B cell (primary cell): ENCODE measurements around the gene CAMK1D. TPM values are rescaled to one million over a fixed set of nuclear protein-coding genes. Genes with fewer than 3 reads are reported as not detected.

ENCODE experiments used
- ATAC-seq: fragments of 200-7000 bp; cut with Tn5 transposase; one replicate; pipeline ENCODE4 v1.10.0; 2021; ENCODE audit warnings: low read depth, mild to moderate bottlenecking, moderate number of reproducible peaks, moderate library complexity
- CTCF ChIA-PET: fragments of 350-600 bp; sonication (Branson Sonifier 250); formaldehyde crosslinking; loops from one replicate; lab custom pipeline; 2021; ENCODE audit warnings: antibody characterized with exemption, inconsistent platforms; lab: Charles Lee
- POLR2A ChIA-PET: fragments of 350-600 bp; sonication (Branson Sonifier 250); formaldehyde crosslinking; loops from one replicate; lab custom pipeline; 2021; ENCODE audit warnings: antibody characterized with exemption; lab: Charles Lee
- DNase-seq: peaks from one replicate; pipeline ENCODE4 v3.0.0; 2013
- H2AFZ ChIP-seq: 2 replicates; pipeline ENCODE4 v1.6.1; 2012; ENCODE audit warnings: mild to moderate bottlenecking, low read depth, low read length; ENCODE audit not compliant: insufficient read depth, poor library complexity, severe bottlenecking
- H3K27ac ChIP-seq, 2 donors: 1 replicate in 1 of 2; 2 replicates in 1 of 2; pipeline ENCODE4 v1.5.1; 2012 to 2013; ENCODE audit warnings: low read length in 2 of 2, mild to moderate bottlenecking in 2 of 2, moderate library complexity in 1 of 2
- H3K27me3 ChIP-seq, 4 experiments: fragments of 200-600 bp in 1 of 4; sonication (generic) in 1 of 4; replicated peaks in 1 of 4; 1 replicate in 2 of 4; 2 replicates in 2 of 4; pipeline versions ENCODE4 v1.6.1 to v1.7.0; 2013 to 2016; ENCODE audit warnings: low read length in 3 of 4, mild to moderate bottlenecking in 2 of 4, mixed read lengths in 1 of 4, moderate library complexity in 1 of 4; ENCODE audit not compliant: insufficient read depth in 4 of 4, control insufficient read depth in 3 of 4; ENCODE audit errors: control extremely low read depth in 1 of 4
- H3K36me3 ChIP-seq, 2 experiments: replicated peaks in 1 of 2; 1 replicate in 1 of 2; 2 replicates in 1 of 2; pipeline versions ENCODE4 v1.6.1 to v1.7.1; 2013; ENCODE audit warnings: low read length in 1 of 2; ENCODE audit not compliant: insufficient read depth in 2 of 2, control insufficient read depth in 1 of 2; ENCODE audit errors: control extremely low read depth in 1 of 2, extremely low read depth in 1 of 2
- H3K4me1 ChIP-seq, 2 donors: fragments of 200-600 bp in 1 of 2; sonication (generic) in 1 of 2; 1 replicate in 1 of 2; 2 replicates in 1 of 2; pipeline versions ENCODE4 v1.5.1 to v1.6.1; 2013 to 2017; ENCODE audit warnings: low read length in 2 of 2; ENCODE audit not compliant: control insufficient read depth in 2 of 2, insufficient read depth in 2 of 2
- H3K4me2 ChIP-seq: replicated peaks from 2 replicates; pipeline ENCODE3; 2012; ENCODE audit warnings: mild to moderate bottlenecking, low read depth, low read length; ENCODE audit not compliant: poor library complexity, severe bottlenecking
- H3K4me3 ChIP-seq, 5 experiments: fragments of 200-600 bp in 1 of 5; sonication (generic) in 1 of 5; 1 replicate in 3 of 5; 2 replicates in 2 of 5; pipeline versions ENCODE4 v1.5.1 to v1.7.0; 2011 to 2016; ENCODE audit warnings: low read length in 4 of 5, mild to moderate bottlenecking in 4 of 5, low read depth in 2 of 5, control low read depth in 1 of 5, moderate library complexity in 1 of 5; ENCODE audit not compliant: insufficient read depth in 1 of 5; ENCODE audit errors: control extremely low read depth in 1 of 5, extremely low read depth in 1 of 5
- H3K79me2 ChIP-seq: fragments of 200-600 bp; sonication (generic); one replicate; pipeline ENCODE4 v1.6.0; 2016; ENCODE audit warnings: low read length; ENCODE audit not compliant: control insufficient read depth, insufficient read depth
- H3K9ac ChIP-seq: fragments of 200-600 bp; sonication (generic); 2 replicates; pipeline ENCODE4 v1.6.1; 2017; ENCODE audit warnings: mild to moderate bottlenecking, low read length, moderate library complexity
- H3K9me3 ChIP-seq, 3 donors: one replicate each; pipeline versions ENCODE4 v1.6.1 to v1.7.1; 2013; ENCODE audit warnings: low read length in 2 of 3; ENCODE audit not compliant: control insufficient read depth in 2 of 3, insufficient read depth in 1 of 3; ENCODE audit errors: control extremely low read depth in 1 of 3
- H4K20me1 ChIP-seq: 2 replicates; pipeline ENCODE4 v1.6.0; 2012; ENCODE audit warnings: mild to moderate bottlenecking, low read length; ENCODE audit not compliant: insufficient read depth, control insufficient read depth, poor library complexity, severe bottlenecking
- H3K27ac Mint-ChIP-seq: one replicate; pipeline ENCODE4 v1.8.0; 2021; ENCODE audit warnings: mixed read lengths
- H3K27me3 Mint-ChIP-seq: one replicate; pipeline ENCODE4 v1.8.0; 2021; ENCODE audit warnings: mixed read lengths
- H3K4me1 Mint-ChIP-seq: one replicate; pipeline ENCODE4 v1.8.0; 2021; ENCODE audit warnings: mixed read lengths
- H3K4me3 Mint-ChIP-seq: one replicate; pipeline ENCODE4 v1.8.0; 2021; ENCODE audit warnings: mixed read lengths
- H3K9me3 Mint-ChIP-seq: one replicate; pipeline ENCODE4 v1.8.0; 2022; ENCODE audit warnings: mixed read lengths; ENCODE audit not compliant: insufficient read depth
- CTCF ChIP-seq: fragments of 200-600 bp; IDR thresholded peaks from one replicate; pipeline ENCODE4 v1.8.0; 2022; ENCODE audit warnings: antibody characterized with exemption, mild to moderate bottlenecking
- EZH2 ChIP-seq: IDR thresholded peaks from 2 replicates; pipeline ENCODE4 v1.6.1; 2012; ENCODE audit warnings: borderline replicate concordance, low read depth, mild to moderate bottlenecking, moderate library complexity, low read length; ENCODE audit not compliant: insufficient read depth, poor library complexity, severe bottlenecking
- WGBS: methylation state at CpG from one replicate; pipeline ENCODE4 v1.1.5; 2013; ENCODE audit warnings: missing lambda C conversion rate; ENCODE audit not compliant: insufficient coverage; 5-methylcytosine and 5-hydroxymethylcytosine counted together
- intact Hi-C: fragments of 100-400 bp; cut with micrococcal nuclease; formaldehyde crosslinking; loops from one replicate; pipeline ENCODE4 v1.10.0; 2022
- polyA plus RNA-seq: library from polyadenylated mRNA; depleted of rRNA; stranded (reverse); fragments of >200 nt; gene quantifications from 2 replicates; pipeline ENCODE4 v1.2.3, GENCODE V29; 2012
- total RNA-seq, 2 donors: library from RNA; stranded (reverse); fragments of 120-200 nt in 1 of 2; gene quantifications; 1 replicate in 1 of 2; 2 replicates in 1 of 2; pipeline versions ENCODE4 v1.2.3 to v1.2.4, GENCODE V29; 2013 to 2022

CAMK1D gene
- total and polyA plus RNA-seq, 2 donors (not counting 1 experiment from before 2014, with no cell fraction given): 34.1 to 69.7 TPM

GRCh38 chr10:12685261-12686058 lies 336.1 kb downstream of the CAMK1D start:
- POLR2A ChIA-PET: no interaction called here
- Mint-ChIP-seq H3K27ac (no peak overlapping the region), H3K4me3 (no peak overlapping the region), H3K4me1 (peaks cover 9% of the 10 kb centered on the region), H3K9me3 (no peaks in the 10 kb centered on the region), H3K27me3 (no peaks in the 10 kb centered on the region)
- CTCF ChIA-PET: interaction anchor here (1.0 kb wide), 1 partner anchor 25 kb away, joined by 5 read pairs; no protein-coding TSS in a partner anchor
- H3K36me3 ChIP-seq: peaks cover 2 to 13% of the 10 kb centered on the region in 2 experiments
- no peak overlapping the region for H3K4me3 ChIP-seq
- ATAC-seq (no peak), DNase-seq (no peak)
- no peak overlapping the region for H3K4me2 ChIP-seq
- TF ChIP-seq EZH2: no peak
- no peak for TF ChIP-seq CTCF
- no peak overlapping the region for H2AFZ ChIP-seq
- H4K20me1 ChIP-seq: peaks cover 49% of the 10 kb centered on the region
- no peaks in the 10 kb centered on the region for H3K9me3 ChIP-seq
- no peaks in the 10 kb centered on the region for H3K27me3 ChIP-seq
- WGBS: 100% methylated on average over 4 of the region's 11 CpGs
- H3K4me1 ChIP-seq: no peaks in the 10 kb centered on the region
- H3K79me2 ChIP-seq: peaks cover 68% of the 10 kb centered on the region
- H3K9ac ChIP-seq: no peak overlapping the region
- intact Hi-C loops: no loop called here
- H3K27ac ChIP-seq: no peak overlapping the region

- WGBS: 100% methylated on average over 2 of the region's 4 CpGs
- H4K20me1 ChIP-seq: peaks cover 43% of the 10 kb centered on the region
- Mint-ChIP-seq H3K9me3 (no peaks in the 10 kb centered on the region), H3K27ac (no peak overlapping the region), H3K4me1 (peaks cover 4% of the 10 kb centered on the region), H3K4me3 (no peak overlapping the region), H3K27me3 (no peaks in the 10 kb centered on the region)
- H3K4me3 ChIP-seq: no peak overlapping the region
- intact Hi-C loops: no loop called here
- DNase-seq (no peak), ATAC-seq (no peak)
- H3K27me3 ChIP-seq: no peaks in the 10 kb centered on the region
- ChIA-PET POLR2A (no interaction called here), CTCF (no interaction called here)
- H3K4me2 ChIP-seq: no peak overlapping the region
- no peak overlapping the region for H2AFZ ChIP-seq
- H3K79me2 ChIP-seq: peaks cover 61% of the 10 kb centered on the region
- H3K36me3 ChIP-seq: peaks cover 2 to 13% of the 10 kb centered on the region in 2 experiments
- H3K9me3 ChIP-seq: peaks cover 0 to 2% (median 0%) of the 10 kb centered on the region in 3 donors
- TF ChIP-seq CTCF (no peak), EZH2 (no peak)
- H3K4me1 ChIP-seq: no peaks in the 10 kb centered on the region
- H3K27ac ChIP-seq: no peak overlapping the region
- H3K9ac ChIP-seq: no peak overlapping the region
Measured at GRCh38 chr10:12687996-12688395, 338.6 kb downstream of the CAMK1D start.
